Bronchus fibroblast of lung (primary cell): Measurements from ENCODE around the gene GSTK1. TPM values are rescaled to one million over a fixed set of nuclear protein-coding genes. Genes with fewer than 3 reads are reported as not detected.

Experiments used
- total RNA-seq: library from RNA; depleted of rRNA; stranded (reverse); fragments of >200 nt; gene quantifications from 2 replicates; pipeline ENCODE4 v1.2.3, GENCODE V29; 2015

Gene GSTK1
- 146 and 153 TPM in 2 replicates for total RNA-seq

DNA sequence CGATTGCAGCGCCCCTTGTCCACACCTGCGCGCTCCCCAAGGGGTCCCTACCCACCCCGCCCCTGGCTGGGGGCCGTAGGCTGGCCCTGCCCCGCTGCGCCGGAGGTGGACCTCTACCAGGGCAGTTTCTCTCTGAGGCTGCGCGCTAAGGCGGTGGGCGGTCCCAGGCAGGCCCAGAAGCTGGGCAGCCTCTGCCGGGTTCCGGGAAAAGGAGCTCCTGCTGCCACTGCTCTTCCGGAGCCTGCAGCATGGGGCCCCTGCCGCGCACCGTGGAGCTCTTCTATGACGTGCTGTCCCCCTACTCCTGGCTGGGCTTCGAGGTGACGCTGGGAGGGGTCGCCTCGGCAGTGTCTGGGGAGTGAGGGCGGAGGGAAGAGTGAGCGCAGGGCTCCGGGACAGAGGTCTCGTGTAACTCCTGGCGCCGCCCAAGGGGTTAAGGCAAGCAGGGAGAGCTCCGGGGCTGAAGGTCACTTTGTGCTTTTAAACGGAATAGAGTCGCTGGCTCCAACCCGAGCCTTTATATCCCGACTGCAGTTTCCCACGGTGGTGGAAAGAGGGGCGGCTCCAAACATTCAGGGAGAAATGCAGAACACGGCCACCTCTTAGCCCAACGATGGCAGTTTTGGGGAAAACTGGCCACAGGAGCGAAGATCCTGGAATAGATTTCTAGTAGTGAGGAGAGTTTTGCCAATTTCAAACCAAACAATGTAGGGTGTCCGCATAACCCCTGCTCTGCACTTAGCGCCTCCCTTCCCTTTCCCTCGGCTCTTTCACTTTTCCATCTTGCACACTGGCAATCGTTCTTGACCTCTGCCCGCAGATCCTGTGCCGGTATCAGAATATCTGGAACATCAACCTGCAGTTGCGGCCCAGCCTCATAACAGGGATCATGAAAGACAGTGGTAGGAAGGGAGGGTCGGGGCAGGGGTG is at the start of gene GSTK1:
Gene GSTK1 (plus strand): TSS at position 176 of the 930 bp plus-strand sequence. CDS start 73 bp downstream, at position 249.

DNA sequence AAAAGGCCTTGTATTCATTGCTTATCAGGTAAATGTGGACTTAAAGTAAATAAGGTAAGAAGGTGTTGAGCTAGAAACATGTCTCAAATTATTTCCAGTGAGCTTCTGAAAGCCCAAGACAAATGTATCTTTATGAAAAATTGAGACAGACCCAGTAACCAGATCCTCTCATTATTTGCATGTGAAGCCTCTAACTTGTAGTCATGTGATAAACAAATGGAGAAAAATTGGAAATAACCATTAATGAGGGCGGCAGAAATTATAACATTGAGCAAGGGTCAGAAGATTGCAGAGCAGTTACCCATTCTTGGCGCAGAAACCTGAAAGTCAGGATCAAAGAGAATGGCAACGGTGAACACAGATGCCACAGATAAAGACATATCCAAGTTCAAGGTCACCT is 41.5 kb upstream of the GSTK1 start, which contains the start of gene TAS2R40:
Gene TAS2R40 (plus strand): TSS at position 301 of the 400 bp plus-strand sequence. CDS start 42 bp downstream, at position 343.

GRCh38 chr7:143284591-143285469 is 21.6 kb downstream of the GSTK1 start, which contains the start of gene TMEM139:
Gene TMEM139, plus strand, starts transcription at chr7:143284958. Its CDS starts 1,000 bp downstream, at chr7:143285958.

GRCh38 chr7:143287935-143288826 is 24.9 kb downstream of the GSTK1 start, which contains the start of gene CASP2:
Gene CASP2, plus strand, starts transcription at chr7:143288351. Its CDS starts 105 bp downstream, at chr7:143288456.

GRCh38 chr7:143315776-143316175 is 52.5 kb downstream of the GSTK1 start, which contains the start of gene CLCN1:
Gene CLCN1, plus strand, starts transcription at chr7:143316111. Its CDS starts 102 bp downstream, at chr7:143316213.

Other genes with a start within 250 kb of the GSTK1 start
- not detected in 2 replicates for gene OR9A2, start 236.3 kb upstream of the GSTK1 start, total RNA-seq
- not detected in 2 replicates for gene OR6V1, start 211.1 kb upstream of the GSTK1 start, total RNA-seq
- not detected in 2 replicates for gene PIP, start 131.4 kb upstream of the GSTK1 start, total RNA-seq
- gene TAS2R39, start 80.0 kb upstream of the GSTK1 start, total RNA-seq: not detected in 2 replicates
- gene TAS2R40, start 41.4 kb upstream of the GSTK1 start, total RNA-seq: not detected in 2 replicates
- gene TMEM139, start 21.5 kb downstream of the GSTK1 start, total RNA-seq: 0.17 and 0.45 TPM in 2 replicates
- gene CASP2, start 24.9 kb downstream of the GSTK1 start, total RNA-seq: 12.6 and 12.9 TPM in 2 replicates
- under 0.01 TPM in 1 of 2 replicates, not detected in the other for gene CLCN1, start 52.7 kb downstream of the GSTK1 start, total RNA-seq
- gene FAM131B, start 99.3 kb downstream of the GSTK1 start, total RNA-seq: 0.84 and 1.0 TPM in 2 replicates
- 177 and 183 TPM in 2 replicates for gene ZYX, start 117.9 kb downstream of the GSTK1 start, total RNA-seq
- 0.15 and 0.17 TPM in 2 replicates for gene EPHA1, start 145.4 kb downstream of the GSTK1 start, total RNA-seq
- not detected in 2 replicates for gene TAS2R60, start 180.0 kb downstream of the GSTK1 start, total RNA-seq
- gene TAS2R41, start 214.4 kb downstream of the GSTK1 start, total RNA-seq: not detected in 2 replicates